ENCODE measurements around the gene ETV6. TPM values are rescaled to one million over a fixed set of nuclear protein-coding genes. Genes with fewer than 3 reads are reported as not detected.

Gene ETV6
- total RNA-seq, 4 donors from 2014 or later, result 17.7 to 27.1 (median 25.0) TPM

DNA sequence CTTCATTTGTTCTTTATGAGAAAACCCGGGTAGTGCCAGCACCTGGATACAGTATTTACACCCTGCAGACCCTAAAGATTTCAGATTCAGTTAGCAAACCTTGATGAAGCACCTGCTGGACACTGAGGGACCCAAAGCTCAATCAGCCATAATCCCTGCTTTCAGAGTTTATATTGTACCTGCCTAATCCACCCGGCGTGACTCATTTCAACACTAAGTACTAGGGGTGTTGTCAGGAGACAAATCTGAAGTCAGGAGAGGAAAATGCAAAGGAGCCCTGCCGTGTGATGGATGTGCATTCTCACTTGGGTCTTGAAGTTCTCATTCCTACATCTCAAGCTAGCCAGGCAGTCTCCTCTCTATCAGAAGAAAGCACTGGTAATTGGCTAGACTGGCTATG lies 244.5 kb downstream of the ETV6 start:
- no peak for DNase-seq (ENCODE audit: low spot score in 2 of 2)
- TF ChIP-seq, protein P1, sequence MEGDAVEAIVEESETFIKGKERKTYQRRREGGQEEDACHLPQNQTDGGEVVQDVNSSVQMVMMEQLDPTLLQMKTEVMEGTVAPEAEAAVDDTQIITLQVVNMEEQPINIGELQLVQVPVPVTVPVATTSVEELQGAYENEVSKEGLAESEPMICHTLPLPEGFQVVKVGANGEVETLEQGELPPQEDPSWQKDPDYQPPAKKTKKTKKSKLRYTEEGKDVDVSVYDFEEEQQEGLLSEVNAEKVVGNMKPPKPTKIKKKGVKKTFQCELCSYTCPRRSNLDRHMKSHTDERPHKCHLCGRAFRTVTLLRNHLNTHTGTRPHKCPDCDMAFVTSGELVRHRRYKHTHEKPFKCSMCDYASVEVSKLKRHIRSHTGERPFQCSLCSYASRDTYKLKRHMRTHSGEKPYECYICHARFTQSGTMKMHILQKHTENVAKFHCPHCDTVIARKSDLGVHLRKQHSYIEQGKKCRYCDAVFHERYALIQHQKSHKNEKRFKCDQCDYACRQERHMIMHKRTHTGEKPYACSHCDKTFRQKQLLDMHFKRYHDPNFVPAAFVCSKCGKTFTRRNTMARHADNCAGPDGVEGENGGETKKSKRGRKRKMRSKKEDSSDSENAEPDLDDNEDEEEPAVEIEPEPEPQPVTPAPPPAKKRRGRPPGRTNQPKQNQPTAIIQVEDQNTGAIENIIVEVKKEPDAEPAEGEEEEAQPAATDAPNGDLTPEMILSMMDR (IDR thresholded peaks at IDR 0.05), result no peak
- TF ChIP-seq POLR2A (IDR thresholded peaks at IDR 0.05), result no peak
- H3K4me3 ChIP-seq (ENCODE audit: low read depth, poor library complexity, severe bottlenecking), result no peak overlapping the region
- 80 to 86% methylated on average over 4 of the region's 4 CpGs for WGBS, 2 donors
- intact Hi-C loops (cut with DNase I; ENCODE audit: low total_unique reads), result no loop called here

DNA sequence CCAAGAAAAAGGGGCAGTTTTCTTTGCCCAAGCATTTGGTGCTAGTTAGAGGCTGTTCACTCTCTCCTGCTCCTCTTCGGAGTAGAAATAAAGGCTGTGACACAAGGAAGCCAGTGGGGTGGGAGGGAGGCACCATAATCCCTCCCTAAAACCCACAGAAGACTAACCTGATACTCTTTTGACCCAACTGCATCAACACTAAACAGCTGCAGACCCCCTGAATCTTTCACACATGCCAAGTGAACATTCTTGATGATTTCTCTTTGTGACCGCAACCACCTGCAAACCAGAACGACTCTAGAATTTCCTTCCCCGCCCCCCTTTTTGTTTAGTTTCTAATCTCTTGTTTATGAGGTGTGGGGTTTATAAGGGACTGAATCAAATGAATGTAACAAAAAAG lies 245.4 kb downstream of the ETV6 start:
- H3K4me3 ChIP-seq (ENCODE audit: low read depth, poor library complexity, severe bottlenecking), result no peak overlapping the region
- intact Hi-C loops (cut with DNase I; ENCODE audit: low total_unique reads), result no loop called here
- no peak for DNase-seq (ENCODE audit: low spot score in 2 of 2)
- 73 to 78% methylated on average over 4 of the region's 4 CpGs for WGBS, 2 donors
- TF ChIP-seq, protein P1 (IDR thresholded peaks at IDR 0.05), result no peak
- no peak for TF ChIP-seq POLR2A (IDR thresholded peaks at IDR 0.05)

DNA sequence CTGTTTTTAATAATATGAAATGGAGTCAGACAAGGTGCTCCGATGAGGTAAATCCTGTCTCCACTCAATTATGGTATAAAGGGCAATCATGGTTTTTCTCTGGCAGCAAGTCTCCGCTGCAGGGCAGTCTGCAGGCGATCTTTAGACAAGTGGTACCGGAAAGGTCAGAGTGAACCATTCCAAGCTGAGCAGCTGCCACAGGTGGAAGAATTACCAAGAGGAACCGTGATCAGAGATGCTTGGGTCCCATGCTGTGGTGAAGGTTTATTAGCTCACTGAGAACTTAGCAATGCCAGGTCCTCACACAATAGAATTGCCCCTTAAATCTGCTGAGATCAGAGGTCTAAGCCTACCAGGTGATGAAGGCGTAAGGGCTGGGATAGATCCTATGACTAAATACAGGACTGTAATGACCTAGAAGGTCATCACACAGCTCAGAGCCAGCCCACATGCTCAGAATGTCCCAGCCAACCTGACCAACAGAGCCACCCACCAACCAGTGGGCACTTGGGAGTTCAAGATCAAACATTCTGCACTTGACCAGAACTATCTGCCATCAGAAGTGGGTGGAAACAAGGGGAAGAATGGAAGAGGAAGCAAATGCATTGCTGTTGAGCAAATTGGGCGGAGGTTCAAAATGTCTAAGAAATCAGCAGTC lies 246.1 kb downstream of the ETV6 start:
- intact Hi-C loops (cut with DNase I; ENCODE audit: low total_unique reads), result no loop called here
- TF ChIP-seq POLR2A (IDR thresholded peaks at IDR 0.05), result no peak
- TF ChIP-seq, protein P1 (IDR thresholded peaks at IDR 0.05), result no peak
- 86 to 88% methylated on average over 7 of the region's 7 CpGs for WGBS, 2 donors
- no peak overlapping the region for H3K4me3 ChIP-seq (ENCODE audit: low read depth, poor library complexity, severe bottlenecking)
- DNase-seq (ENCODE audit: low spot score in 2 of 2), result no peak

DNA sequence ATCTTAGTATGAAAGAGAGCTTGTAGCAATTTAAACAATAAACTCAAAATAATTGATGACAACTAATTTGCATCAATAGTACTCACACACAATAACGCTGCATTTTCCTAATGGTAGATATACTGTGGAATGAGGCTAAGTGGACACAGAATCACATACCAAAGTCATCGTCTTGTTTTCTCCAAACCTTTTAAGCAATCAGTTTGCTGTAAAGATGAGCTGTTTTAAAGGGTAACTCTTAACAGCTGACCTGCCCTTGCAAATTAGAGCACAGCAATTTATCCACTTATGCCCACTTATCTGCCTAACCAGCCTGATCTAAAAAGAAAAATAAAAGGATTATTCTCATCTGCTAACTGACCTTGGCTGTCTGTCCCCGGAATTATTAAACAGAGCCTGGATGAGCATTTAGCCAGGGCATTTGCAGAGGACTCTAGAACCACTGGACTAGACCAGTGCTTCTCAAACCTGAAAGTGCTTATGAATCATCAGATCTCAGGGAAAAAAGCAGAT lies 247.0 kb downstream of the ETV6 start:
- intact Hi-C loops (cut with DNase I; ENCODE audit: low total_unique reads), result no loop called here
- 86 to 89% methylated on average over 3 of the region's 3 CpGs for WGBS, 2 donors
- TF ChIP-seq, protein P1 (IDR thresholded peaks at IDR 0.05), result no peak
- TF ChIP-seq POLR2A (IDR thresholded peaks at IDR 0.05), result no peak
- no peak for DNase-seq (ENCODE audit: low spot score in 2 of 2)
- no peak overlapping the region for H3K4me3 ChIP-seq (ENCODE audit: low read depth, poor library complexity, severe bottlenecking)

DNA sequence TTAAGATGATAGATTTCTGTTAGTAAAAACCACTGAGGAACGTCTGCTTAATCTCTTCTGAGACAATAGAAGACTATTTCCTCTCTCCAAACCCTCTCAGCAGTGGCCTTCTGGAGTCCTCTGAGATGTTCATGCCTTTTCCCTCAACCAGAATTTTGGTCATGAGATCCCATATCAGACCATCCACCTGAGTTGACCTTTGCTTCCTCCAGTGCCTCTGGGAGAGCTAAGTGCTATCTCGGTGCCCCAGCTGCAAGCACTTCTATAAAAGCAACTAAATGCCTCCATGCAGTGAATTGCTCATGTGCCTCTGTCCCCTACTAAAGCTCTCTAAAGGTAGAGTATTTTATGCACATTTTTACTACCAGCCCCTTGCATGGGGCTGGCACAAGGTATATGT lies 248.4 kb downstream of the ETV6 start:
- 91 to 93% methylated on average over 2 of the region's 2 CpGs for WGBS, 2 donors
- H3K4me3 ChIP-seq (ENCODE audit: low read depth, poor library complexity, severe bottlenecking), result no peak overlapping the region
- intact Hi-C loops (cut with DNase I; ENCODE audit: low total_unique reads), result no loop called here
- DNase-seq (ENCODE audit: low spot score in 2 of 2), result no peak
- TF ChIP-seq POLR2A (IDR thresholded peaks at IDR 0.05), result no peak
- TF ChIP-seq, protein P1 (IDR thresholded peaks at IDR 0.05), result no peak

All from lower leg skin (tissue), 4 donors.